CD1c-positive myeloid dendritic cell (primary cell): Measurements from ENCODE around the gene TCF3.

Experiments used
- DNase-seq: peaks from one replicate; pipeline ENCODE4 v3.0.0-alpha.2; 2016; ENCODE audit errors: extremely low spot score

The TCF3 gene

DNA sequence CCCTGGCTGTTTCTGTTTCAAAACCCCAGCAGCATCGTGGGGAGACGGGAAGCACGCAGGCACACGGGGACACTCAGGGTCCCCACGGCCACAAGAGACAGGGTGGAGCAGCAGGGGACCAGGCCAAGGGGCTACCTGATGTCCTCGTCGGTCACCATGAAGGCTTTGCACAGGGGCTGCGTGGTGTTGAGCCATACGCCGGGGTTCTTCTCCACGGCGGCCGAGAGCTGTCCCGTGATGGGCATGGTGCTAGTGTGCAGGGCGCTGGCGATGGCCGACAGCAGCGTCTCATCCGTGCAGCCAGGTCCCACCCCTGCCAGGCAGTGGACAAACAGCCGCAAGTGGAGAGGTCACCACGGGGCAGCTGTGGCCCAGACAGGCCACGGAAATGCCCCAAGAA, 71.5 kb downstream of the TCF3 start:
- DNase-seq, result no peak

DNA sequence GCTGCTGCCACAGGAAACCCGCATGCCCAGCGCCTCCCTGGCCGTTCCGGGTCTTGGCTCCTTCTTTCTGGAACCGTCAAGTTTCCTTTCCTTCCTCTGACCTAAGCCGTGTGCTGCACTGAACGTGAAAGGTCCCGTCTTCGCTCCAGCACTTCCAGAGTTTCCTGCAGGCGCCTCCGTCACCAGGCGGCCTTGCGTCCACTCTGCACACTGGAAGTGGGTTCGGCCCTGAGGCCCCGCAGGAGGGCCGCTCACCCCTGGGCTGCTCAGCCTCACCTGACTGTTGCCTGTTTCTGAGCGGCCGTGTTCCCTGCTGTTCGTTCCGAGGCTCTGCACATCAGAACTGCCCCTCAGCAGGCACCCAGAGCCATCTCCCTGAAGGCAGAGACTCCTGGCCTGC, 72.0 kb downstream of the TCF3 start:
- DNase-seq, result no peak

DNA sequence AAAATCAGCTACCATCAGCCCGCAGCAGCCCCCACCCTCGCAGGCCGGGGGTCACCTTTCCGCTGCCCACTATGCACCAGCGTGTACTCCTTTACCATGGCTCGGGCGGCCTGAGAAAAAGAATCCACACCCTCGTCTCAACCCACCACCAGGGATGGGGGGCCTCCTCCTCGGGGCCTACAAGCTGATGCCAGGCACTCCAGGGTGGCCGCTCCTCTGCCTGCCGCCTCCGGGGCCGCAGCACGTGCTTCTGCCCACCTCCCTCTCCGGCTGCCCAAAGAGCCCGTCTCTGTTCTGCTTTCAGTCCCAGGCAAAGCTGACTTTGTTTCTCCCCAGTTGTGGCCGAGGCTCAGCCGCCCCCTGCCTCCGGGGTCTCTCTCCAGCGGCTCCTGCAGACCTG, 73.2 kb downstream of the TCF3 start:
- no peak for DNase-seq

DNA sequence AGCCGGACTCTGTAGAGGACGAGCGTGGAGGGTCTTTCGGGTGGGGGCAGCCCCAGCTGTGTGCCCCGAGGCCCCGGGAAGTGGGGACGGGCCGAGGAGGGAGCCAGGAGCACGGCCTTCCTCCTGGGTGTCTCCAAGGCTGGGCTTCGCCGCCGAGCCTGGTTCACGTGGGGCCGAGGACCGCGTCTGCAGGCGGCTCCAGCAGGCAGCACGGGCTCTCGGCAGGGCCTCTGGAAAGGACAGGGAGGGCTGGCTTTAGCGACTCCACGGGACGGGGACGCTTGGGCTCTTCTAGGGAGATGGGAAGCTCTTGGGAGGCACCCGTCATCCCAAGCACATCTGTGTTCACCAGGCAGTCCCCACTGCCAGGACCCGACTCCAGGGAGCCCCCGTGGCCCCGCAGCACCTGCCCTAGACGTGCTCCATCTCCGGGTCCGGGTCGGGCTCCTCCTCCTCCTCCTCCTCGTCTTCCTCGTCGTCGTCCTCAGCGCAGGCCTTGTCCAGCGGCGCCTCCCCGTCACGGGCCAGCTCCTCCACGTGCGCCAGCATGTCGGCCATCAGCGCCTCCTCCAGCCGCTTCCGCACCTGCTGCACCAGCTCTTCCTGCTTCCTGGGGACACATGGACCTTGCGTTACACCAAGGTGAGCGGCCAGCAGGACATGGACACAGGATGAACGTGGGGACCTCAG, 74.3 kb downstream of the TCF3 start:
- no peak for DNase-seq

DNA sequence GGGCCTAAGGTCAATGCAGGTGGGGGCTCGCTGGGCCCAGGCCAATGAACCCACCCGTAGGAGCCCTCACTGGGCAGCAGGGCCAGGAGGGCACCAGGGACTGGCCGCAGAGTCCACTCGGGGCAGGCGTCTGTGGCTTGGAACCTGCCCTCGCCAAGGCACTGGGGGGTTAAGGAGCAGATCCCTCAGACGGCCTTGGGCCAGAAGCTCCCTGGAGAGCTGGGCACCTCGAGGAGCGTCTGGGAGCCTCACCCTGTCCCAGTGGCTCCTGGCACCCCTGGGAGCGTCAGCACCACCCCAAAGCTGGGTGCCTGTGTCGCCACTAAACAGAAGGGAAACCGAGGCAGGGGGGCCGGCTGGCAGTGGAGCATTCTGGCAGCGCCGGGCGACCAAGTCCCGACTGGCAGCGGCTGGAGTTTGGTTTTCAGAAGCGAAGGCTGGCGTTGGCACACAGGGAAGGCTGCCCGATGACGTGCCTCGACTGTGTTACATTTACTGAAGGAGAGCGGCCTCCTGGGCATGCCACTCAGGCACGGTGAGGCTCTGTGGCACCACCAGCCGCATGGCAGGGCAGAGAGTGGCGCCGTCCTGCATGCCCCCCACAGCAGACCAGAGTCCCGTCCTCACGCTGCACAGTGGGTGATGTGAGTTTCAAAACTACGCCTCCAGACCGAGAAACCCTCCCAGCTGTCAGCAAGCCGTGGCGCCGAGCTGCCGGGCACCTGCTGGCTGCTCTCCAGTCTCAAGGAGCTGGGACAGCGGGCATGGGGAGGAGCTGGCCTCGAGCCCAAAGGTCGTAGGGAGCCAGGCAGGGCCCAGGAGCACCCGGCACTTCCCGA, 75.1 kb downstream of the TCF3 start:
- DNase-seq, result no peak

DNA sequence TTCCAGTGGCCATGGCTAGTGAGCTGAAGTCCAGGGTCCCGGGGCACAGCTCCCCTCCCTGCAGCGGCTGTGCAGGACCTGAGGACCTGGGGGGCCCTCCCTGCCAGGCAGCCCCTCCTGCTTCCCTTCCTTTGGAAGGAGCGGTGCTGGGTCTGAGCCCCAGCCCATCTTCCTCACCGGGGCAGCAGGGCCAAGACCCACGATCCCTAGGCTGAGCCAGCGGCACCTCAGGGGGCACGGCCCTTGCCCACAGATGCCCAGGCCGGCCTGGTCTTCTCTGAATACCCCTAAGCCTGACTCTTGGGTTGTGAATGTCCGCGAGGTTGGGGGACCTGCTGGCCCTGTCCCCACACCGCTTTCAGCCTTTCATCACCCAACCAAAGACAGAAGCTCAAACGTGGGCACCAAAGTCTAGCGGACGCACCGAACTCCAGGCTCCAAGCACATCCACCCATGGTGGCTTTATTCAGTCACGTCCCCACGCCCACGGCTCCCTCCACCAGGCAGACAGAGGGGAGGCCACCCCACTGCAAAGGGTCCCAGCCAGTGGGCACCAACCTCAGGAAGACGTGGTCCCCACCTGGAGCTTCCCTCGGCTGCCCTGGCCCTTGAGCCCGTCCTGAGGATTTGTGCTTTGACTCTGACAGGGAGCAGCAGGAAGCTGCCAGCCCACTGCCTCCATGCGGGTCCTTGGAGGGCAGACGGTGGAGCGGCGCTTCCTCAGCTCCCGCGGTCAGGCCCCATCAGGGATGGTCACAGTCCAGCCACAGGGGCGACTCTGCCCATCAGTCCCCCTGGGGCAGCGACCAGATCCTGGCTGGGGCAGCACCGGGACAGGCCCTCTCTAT, 75.9 kb downstream of the TCF3 start:
- no peak for DNase-seq

DNA sequence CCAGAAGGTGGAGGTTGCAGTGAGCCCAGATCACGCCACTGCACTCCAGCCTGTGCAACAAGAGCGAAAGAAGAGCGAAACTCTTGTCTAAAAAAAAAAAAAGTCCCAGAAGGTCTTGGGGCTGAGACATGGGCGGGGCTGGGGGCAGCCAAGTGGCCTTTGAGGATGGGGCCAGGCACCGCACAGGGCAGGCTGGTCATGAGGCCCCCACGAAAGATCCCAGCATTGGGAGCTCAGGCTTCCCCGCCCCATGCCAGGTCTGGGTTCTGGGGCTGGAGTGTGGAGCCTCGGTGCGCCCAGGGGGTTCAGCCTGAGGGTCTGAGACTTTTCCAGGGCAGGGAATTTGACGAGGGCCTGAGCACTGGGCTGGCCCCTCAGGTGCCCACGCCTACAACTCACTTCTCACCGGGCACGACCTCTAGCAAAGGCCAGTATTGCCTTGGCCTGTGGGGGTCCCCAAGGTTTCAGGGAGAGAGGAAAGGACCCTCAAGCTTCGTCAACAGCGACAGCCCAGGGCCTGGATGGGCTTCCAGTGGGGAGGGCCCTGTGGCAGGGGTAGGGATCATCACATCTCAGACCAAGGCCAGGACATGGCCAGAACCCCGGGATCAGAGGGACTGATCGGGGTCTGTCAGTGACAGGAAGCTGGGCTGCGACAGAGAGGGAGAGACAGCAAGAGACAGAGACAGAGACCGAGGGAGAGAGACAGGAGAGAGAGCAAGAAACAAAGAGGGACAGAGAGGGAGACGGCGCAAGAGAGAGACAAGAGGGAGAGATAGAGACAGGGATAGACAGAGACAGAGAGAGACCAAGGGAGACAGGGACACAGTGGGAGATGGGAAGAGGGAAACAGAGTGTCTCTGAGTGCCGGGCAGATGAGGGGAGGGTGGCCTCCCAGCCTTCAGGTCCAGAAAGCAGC, 76.8 kb downstream of the TCF3 start:
- no peak for DNase-seq

DNA sequence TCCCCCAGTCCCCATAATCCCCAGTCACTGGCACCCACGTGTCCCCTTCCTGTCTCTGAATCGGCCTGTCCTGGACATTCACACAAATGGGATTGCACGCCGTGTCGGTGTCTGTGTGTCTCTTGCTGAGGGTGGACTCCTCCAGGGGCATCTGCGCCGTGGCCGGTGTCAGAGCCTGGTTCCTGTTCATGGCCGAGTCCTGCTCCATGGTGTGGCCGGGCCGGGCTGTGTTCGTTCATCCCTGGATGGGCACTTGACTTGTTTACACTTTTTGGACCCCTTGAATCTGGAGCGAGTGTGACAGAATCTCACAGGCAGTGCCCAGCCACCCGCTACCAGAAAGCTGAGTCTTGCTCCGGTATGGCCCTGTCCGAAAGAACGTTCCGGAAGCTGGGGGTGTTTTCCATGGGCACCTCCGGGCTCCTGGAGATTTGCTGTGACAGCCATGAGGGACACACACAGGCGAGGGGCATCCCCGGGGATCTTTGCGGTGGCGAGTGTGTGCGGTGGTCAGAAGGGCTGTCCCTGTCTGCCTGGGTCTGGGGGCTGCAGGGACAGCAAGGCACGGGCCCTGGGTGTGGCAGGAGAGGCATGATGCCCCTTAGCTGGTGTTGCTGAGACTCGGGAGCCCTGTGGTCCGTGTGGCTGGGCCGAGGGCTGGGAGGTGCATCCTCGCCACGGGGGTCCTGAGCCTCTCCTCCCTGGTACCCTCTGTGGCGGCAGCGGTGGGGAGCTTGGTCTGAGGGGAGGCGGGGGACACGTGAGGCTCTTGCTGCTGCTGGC, 77.9 kb downstream of the TCF3 start:
- no peak for DNase-seq

DNA sequence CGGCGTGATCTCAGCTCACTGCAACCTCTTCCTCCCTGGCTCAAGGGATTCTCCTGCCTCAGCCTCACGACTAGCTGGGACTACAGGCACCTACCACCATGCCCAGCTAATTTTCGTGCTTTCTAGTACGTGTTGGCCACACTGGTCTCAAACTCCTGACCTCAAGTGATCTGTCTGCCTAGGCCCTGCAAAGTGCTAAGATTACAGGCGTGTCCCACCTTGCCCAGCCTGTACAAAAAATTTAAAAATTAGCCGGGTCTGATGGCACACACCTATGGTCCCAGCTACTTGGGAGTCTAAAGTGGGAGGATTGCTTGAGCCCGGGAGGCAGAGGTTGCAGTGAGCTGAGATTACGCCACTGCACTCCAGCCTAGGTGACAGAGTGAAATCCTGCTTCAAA, 79.6 kb downstream of the TCF3 start:
- no peak for DNase-seq

DNA sequence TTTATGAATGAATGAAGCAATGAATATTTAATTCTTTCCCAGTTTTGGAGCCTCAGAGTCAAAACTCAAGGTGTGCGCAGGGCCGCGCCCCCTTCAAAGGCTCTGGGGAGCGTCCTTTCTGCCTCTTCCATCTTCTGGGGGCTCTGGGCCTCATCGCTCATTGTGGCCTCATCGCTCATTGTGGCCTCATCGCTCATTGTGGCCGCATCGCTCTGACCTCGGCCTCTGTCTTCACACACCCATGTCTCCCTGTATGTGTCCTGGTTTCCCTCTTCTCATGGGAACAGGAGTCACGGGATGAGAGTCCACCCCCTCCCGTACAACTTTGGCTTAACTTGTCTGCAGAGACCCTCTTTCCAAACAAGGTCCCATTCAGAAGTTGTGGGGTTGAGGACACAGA, 81.1 kb downstream of the TCF3 start:
- no peak for DNase-seq

DNA sequence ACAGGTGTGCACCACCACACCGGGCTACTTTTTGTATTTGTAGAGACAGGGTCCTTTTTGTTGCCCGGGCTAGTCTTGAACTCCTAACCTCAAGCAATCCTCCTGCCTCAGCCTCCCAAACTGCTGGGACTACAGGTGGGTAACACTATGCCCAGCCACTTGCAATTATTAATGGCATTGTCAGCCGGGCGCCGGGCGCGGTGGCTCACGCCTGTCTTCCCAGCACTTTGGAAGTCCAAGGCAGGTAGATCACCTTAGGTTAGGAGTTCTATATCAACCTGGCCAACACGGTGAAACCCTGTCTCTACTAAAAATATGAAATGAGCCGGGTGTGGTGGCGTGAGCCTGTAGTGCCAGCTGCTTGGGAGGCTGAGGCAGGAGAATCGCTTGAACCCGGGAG, 81.6 kb downstream of the TCF3 start:
- no peak for DNase-seq

DNA sequence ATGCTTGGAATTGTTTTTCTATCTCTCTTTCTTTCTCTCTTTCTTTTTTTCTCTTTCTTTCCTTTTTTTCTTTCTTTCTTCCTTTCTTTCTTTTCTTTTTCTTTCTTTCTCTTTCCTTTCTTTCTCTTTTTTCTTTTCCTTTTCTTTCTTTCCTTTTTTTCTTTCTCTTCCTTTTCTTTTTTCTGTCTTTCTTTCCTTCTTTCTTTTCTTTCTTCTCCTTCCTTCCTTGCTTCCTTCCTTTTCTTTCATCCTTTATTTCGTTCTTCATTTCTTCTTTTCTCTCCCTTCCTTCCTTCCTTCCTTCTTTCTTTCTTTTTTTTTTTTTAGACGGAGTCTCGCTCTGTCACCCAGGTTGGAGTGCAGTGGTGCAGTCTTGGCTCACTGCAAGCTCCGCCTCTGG, 82.4 kb downstream of the TCF3 start:
- no peak for DNase-seq

DNA sequence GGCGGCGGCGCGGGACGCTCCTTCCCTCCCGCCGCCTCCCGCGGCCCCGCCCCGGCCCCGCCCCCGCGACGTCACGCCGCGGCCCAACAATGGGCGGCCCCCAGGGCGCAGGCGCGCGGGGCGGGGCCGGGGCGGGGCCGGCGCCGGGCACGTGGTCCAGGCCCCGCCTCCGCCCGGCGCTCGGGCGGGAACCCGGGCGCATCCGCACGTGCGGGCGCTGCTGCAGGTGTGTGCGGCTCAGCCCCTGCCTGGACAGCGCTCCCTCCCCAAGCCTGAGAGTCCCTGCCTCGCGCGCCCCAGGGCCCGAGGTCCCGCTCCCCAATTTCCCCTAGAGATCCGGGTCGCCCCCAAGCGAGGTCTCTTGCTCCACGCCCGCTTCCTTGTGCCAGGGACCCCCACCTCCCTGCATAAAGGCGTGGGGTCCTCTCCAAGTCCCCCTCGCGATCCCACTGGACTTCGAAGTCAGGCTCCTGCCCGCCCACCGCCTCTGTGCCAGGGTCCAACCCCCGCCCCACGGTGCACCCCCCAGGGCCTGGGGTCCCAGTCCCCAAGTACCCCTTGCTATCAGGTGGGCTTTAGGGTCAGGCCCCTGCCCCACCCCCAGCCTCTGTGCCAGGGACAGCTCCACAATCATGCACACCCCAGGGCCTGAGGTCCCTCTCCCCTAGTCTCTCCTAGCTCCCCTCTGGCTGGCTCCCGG, 83.9 kb downstream of the TCF3 start, which contains the start of gene MEX3D:
MEX3D (minus strand) TSS at position 6 of the 700 bp plus-strand sequence. CDS start 267 bp downstream, outside the sequence.
- peak; percentile 94 for DNase-seq

DNA sequence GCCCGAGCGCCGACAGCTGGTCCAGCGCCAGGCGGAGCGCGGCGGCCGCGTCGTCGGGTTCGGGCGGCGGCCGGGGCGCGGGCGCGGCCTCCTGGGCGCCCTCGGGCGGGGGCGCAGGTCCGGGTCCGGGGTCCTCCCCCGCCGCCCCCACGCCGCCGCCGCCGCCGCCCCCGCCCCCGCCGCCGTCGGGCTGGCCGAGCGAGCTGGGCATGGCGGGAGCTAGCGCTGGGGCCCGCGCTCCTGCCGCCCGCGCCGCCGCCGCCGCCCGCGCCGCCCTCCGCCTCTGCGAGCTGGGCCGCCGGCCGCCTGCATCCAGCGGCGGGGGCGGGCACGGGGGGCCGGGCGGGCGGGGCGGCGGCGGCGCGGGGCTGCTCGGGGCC, 84.6 kb downstream of the TCF3 start:
- no peak for DNase-seq

DNA sequence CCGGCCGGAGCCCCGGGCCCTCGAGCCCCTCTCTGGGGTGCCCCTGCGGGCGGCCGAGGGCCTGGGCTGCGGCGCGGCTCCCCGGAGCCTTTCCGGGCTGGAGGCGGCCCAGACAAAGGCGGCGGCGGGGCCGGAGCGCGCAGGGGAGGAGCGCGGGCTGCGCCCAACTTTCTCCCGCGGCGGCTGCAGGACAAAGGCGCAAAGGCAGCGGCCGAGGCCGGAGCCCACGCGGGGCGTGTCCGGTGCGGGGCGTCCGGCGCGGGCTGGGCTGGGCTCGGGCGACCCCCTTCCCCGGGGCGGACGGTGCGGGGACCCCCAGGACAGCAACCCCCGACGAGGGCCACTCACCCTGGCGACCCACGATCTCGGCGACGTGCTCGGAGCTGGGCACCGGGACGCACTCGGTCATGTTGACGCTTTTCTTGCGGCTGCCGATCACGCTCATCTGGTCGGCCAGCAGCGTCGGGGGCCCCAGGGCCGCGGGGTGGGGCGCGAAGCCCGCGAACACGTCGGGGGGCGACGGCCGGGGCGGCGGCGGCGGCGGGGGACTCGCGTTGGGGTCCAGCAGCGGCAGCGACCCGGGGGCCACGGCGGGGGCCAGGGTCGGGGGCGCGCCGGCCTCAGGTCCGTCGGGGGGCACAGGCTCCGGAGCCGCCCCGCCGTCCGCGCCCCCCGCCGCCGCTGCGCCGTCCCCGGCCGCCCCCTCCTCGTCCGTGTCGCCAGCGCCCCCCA, 85.1 kb downstream of the TCF3 start:
- peak; percentile 20 for DNase-seq

DNA sequence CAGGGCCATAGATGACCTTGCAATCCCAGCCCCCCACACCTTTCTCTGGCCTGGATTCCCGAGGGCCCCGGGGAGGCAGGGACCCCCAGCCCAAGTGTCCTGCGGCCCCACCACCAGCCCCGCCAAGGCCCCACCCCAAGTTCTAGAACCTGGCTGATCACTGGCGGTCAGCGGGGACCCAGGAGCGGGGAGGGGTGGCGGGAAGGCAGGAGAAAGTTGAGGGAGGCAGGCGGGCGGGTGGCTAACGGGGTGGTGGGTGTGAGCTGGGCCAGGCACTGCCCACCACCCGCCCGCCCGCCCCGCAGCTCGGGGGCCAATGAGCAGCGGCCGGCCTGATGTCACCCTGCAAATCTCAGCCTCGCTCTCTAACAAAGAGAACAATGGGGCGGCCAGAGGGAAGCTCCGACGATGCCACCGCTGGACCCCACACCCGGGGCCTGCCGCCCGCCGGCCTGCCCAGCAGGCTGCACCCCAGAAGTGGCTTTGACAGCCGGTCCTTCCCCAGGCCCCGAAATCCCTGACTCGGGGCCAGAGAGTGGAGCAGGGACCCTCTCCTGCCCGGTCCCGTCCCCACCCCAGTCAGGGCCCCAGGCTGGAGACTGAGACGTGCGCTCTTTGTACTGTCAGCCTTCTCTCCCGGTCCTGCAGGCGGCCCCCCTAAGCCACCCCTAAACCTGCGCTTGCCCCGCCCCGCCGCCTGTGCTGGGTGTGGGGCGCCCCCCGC, 85.9 kb downstream of the TCF3 start:
- DNase-seq, result no peak

DNA sequence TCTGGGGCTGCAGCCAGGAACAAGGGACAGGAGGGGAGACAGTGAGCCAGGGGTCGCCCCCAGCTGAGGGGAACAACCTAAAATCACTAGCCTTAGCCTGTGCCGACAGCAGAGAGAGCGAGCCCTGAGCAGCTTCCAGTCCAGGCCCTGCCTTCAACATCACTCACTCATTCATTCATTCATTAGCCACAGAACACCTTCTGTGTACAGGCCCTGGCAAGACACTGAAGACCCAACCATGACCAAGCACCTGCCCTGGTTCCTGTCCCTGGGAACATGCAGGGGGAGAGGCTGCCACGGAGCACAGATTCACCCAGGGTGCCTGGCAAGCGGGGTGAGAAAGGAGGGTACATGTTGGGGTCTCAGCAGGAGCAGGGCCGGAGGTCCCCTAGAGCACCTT, 89.2 kb downstream of the TCF3 start:
- no peak for DNase-seq

DNA sequence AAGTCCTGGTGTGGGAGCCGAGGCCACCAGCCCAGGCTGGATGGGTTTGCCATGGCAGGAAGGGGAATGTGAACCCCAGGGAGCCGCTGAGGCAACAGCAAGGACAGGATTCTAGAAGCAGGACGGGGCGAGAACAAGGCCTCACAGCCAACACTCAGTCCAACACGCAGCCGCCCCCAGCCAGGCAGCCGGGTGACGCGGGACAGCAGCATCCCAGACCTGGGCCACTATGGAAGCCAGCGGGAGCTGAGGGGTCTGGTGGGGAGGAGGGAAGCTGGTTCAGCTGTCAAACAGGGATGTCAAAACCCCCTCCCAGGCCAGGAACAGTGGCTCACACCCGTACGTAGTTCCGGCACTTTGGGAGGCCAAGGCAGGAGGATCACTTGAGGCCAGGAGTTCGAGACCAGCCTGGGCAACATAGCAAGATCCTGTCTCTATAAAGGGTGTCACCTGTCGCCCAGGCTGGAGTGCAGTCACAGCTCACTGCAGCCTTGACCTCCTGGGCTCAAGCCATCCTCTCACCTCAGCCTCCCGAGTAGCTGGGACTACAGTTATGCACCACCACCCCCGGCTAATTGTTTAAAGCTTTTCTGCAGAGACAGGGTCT, 91.1 kb downstream of the TCF3 start:
- no peak for DNase-seq
